ENCODE measurements around the gene CHD3. TPM values are rescaled to one million over a fixed set of nuclear protein-coding genes. Genes with fewer than 3 reads are reported as not detected.

The CHD3 gene
- total RNA-seq, 1 donor from 2014 or later, result 339 TPM

DNA sequence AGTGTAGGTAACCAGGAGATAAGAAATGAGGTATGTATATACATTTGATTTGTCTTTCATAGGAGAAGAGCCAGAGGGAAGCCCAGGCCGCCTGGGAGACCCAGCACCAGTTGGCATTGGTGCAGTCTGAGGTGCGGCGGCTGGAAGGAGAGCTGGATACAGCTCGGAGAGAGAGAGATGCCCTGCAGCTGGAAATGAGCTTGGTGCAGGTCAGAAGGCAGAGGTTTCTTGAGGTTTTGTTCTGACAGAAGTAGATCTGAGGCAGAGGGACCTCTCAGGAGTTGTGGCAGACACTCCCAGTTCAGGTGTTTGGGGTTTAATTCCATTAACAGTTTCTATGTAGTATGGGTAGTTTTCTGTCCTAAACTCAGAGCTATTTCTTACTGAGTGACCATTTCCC lies 51.4 kb downstream of the CHD3 start:
- H3K9me3 Mint-ChIP-seq, result no peaks in the 10 kb centered on the region
- no peak overlapping the region for H3K27ac Mint-ChIP-seq
- TF ChIP-seq CTCF (IDR thresholded peaks at IDR 0.05; ENCODE audit: unreplicated experiment), result no peak
- no peak overlapping the region for H3K4me3 Mint-ChIP-seq
- no peaks in the 10 kb centered on the region for H3K27me3 Mint-ChIP-seq (ENCODE audit: low read depth)
- no peak for DNase-seq (ENCODE audit: low spot score in 2 of 2, unreplicated experiment in 2 of 2)
- H3K4me1 Mint-ChIP-seq, result peaks cover 4% of the 10 kb centered on the region
- peaks cover 54% of the 10 kb centered on the region for H3K36me3 Mint-ChIP-seq

- no peak overlapping the region for H3K4me3 Mint-ChIP-seq
- no peak overlapping the region for H3K27ac Mint-ChIP-seq
- no peaks in the 10 kb centered on the region for H3K27me3 Mint-ChIP-seq (ENCODE audit: low read depth)
- DNase-seq (ENCODE audit: low spot score in 2 of 2, unreplicated experiment in 2 of 2), result no peak
- no peaks in the 10 kb centered on the region for H3K4me1 Mint-ChIP-seq
- no peak for TF ChIP-seq CTCF (IDR thresholded peaks at IDR 0.05; ENCODE audit: unreplicated experiment)
- no peaks in the 10 kb centered on the region for H3K9me3 Mint-ChIP-seq
- peaks cover 54% of the 10 kb centered on the region for H3K36me3 Mint-ChIP-seq
Measured at GRCh38 chr17:7940743-7941142, 52.2 kb downstream of the CHD3 start.

- peaks cover 58% of the 10 kb centered on the region for H3K36me3 Mint-ChIP-seq
- H3K27me3 Mint-ChIP-seq (ENCODE audit: low read depth), result no peaks in the 10 kb centered on the region
- no peaks in the 10 kb centered on the region for H3K4me1 Mint-ChIP-seq
Measured at GRCh38 chr17:7943291-7943690, 54.7 kb downstream of the CHD3 start.

GRCh38 chr17:7944326-7944725 lies 55.7 kb downstream of the CHD3 start:
- TF ChIP-seq CTCF (IDR thresholded peaks at IDR 0.05; ENCODE audit: unreplicated experiment), result no peak
- Mint-ChIP-seq H3K4me3 (no peak overlapping the region), H3K9me3 (no peaks in the 10 kb centered on the region), H3K27ac (no peak overlapping the region), H3K27me3 (ENCODE audit: low read depth) (no peaks in the 10 kb centered on the region), H3K36me3 (peaks cover 59% of the 10 kb centered on the region), H3K4me1 (no peaks in the 10 kb centered on the region)
- no peak for DNase-seq (ENCODE audit: low spot score in 2 of 2, unreplicated experiment in 2 of 2)

More at GRCh38 chr17:7943291-7943690, 54.7 kb downstream of the CHD3 start:
- Mint-ChIP-seq H3K27ac (no peak overlapping the region), H3K4me3 (no peak overlapping the region), H3K9me3 (no peaks in the 10 kb centered on the region)
- DNase-seq (ENCODE audit: low spot score in 2 of 2, unreplicated experiment in 2 of 2), result no peak
- no peak for TF ChIP-seq CTCF (IDR thresholded peaks at IDR 0.05; ENCODE audit: unreplicated experiment)

DNA sequence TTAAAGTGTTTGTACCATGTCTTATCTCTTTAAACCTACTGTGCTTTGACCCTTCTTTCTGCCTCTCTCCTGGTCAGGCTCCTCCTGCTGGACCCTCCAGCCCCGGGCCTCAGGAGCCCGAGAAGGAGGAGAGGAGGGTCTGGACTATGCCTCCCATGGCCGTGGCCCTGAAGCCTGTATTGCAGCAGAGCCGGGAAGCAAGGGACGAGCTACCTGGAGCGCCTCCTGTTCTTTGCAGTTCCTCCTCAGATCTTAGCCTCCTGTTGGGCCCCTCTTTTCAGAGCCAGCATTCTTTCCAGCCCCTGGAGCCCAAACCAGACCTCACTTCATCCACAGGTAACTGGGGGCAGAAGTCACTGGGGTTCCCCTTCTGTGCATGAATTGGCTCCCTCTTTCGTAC lies 57.1 kb downstream of the CHD3 start:
- TF ChIP-seq CTCF (IDR thresholded peaks at IDR 0.05; ENCODE audit: unreplicated experiment), result no peak
- Mint-ChIP-seq H3K9me3 (no peaks in the 10 kb centered on the region), H3K4me1 (no peaks in the 10 kb centered on the region), H3K27me3 (ENCODE audit: low read depth) (no peaks in the 10 kb centered on the region), H3K27ac (no peak overlapping the region), H3K4me3 (no peak overlapping the region), H3K36me3 (peaks cover 58% of the 10 kb centered on the region)
- DNase-seq (ENCODE audit: low spot score in 2 of 2, unreplicated experiment in 2 of 2), result no peak

DNA sequence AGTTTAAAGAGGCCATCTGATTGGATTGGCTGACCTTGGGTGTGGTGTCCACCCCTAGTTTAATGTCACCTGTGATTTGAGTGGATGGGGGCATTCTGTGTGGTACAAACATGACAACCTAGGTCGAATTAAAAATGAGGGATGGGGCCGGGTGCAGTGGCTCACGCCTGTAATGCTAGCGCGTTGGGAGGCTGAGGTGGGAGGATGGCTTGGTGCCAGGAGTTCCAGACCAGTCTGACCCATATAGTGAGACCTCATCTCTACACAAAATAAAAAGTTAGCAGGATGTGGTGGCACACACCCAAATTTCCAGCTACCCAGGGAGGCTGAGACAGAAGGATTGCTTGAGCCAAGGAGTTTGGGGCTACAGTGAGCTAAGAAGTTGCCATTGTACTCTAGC lies 57.9 kb downstream of the CHD3 start:
- no peak for DNase-seq (ENCODE audit: low spot score in 2 of 2, unreplicated experiment in 2 of 2)
- Mint-ChIP-seq H3K27me3 (ENCODE audit: low read depth) (no peaks in the 10 kb centered on the region), H3K27ac (no peak overlapping the region), H3K9me3 (no peaks in the 10 kb centered on the region), H3K4me1 (no peaks in the 10 kb centered on the region), H3K36me3 (peaks cover 52% of the 10 kb centered on the region), H3K4me3 (no peak overlapping the region)
- no peak for TF ChIP-seq CTCF (IDR thresholded peaks at IDR 0.05; ENCODE audit: unreplicated experiment)

Data from mesothelial cell of epicardium (in vitro differentiated cells).